Mesenchymal stem cell (in vitro differentiated cells and primary cell): Measurements from ENCODE around the gene PRKCA.

Experiments used
- DNase-seq: peaks from one replicate; pipeline ENCODE4 v3.0.0-alpha.2; 2013
- H2AFZ ChIP-seq: one replicate; pipeline ENCODE4 v1.6.1; 2013; ENCODE audit warnings: low read depth, mild to moderate bottlenecking, control low read depth, inconsistent platforms, low read length, moderate library complexity
- H2AK5ac ChIP-seq: 2 replicates; pipeline ENCODE4 v1.6.1; 2013; ENCODE audit warnings: low read length, moderate library complexity, mild to moderate bottlenecking, inconsistent platforms; ENCODE audit not compliant: severe bottlenecking
- H2BK120ac ChIP-seq: one replicate; pipeline ENCODE4 v1.6.1; 2013; ENCODE audit warnings: low read depth, mild to moderate bottlenecking, inconsistent platforms, low read length, moderate library complexity
- H2BK12ac ChIP-seq, 2 experiments: one replicate each; pipeline ENCODE4 v1.6.1; 2013; ENCODE audit warnings: inconsistent platforms in 2 of 2, low read length in 2 of 2, mild to moderate bottlenecking in 2 of 2, moderate library complexity in 2 of 2, control low read depth in 1 of 2
- H2BK15ac ChIP-seq: one replicate; pipeline ENCODE4 v1.6.1; 2013; ENCODE audit warnings: mild to moderate bottlenecking, low read depth, inconsistent platforms; ENCODE audit not compliant: poor library complexity, severe bottlenecking
- H2BK5ac ChIP-seq: 2 replicates; pipeline ENCODE4 v1.6.1; 2013; ENCODE audit warnings: low read depth, mild to moderate bottlenecking, low read length, control low read depth, inconsistent platforms; ENCODE audit not compliant: poor library complexity, severe bottlenecking
- H3K14ac ChIP-seq, 2 experiments: one replicate each; pipeline ENCODE4 v1.6.1; 2013; ENCODE audit warnings: inconsistent platforms in 2 of 2, low read length in 2 of 2, control low read depth in 1 of 2, mild to moderate bottlenecking in 1 of 2, moderate library complexity in 1 of 2
- H3K18ac ChIP-seq, 2 experiments: one replicate each; pipeline ENCODE4 v1.6.1; 2013; ENCODE audit warnings: inconsistent platforms in 2 of 2, low read length in 2 of 2, control low read depth in 1 of 2, low read depth in 1 of 2, mild to moderate bottlenecking in 1 of 2
- H3K23ac ChIP-seq, 2 experiments: one replicate each; pipeline ENCODE4 v1.6.1; 2013; ENCODE audit warnings: inconsistent platforms in 2 of 2, low read length in 2 of 2, mild to moderate bottlenecking in 2 of 2, moderate library complexity in 2 of 2, control low read depth in 1 of 2
- H3K27ac ChIP-seq: 2 replicates; pipeline ENCODE4 v1.5.1; 2013; ENCODE audit warnings: mild to moderate bottlenecking, moderate library complexity, low read length, control low read depth, inconsistent platforms; ENCODE audit not compliant: poor library complexity, severe bottlenecking
- H3K27me3 ChIP-seq, 2 experiments: 2 replicates each; pipeline versions ENCODE4 v1.6.1 to v1.7.0; 2013; ENCODE audit warnings: low read length in 2 of 2, mild to moderate bottlenecking in 2 of 2, moderate library complexity in 2 of 2, control low read depth in 1 of 2, inconsistent platforms in 1 of 2; ENCODE audit not compliant: control insufficient read depth in 1 of 2, insufficient read depth in 1 of 2
- H3K36me3 ChIP-seq, 2 experiments: 2 replicates each; pipeline versions ENCODE4 v1.6.1 to v1.7.0; 2013; ENCODE audit warnings: low read length in 2 of 2, control low read depth in 1 of 2, inconsistent platforms in 1 of 2, low read depth in 1 of 2, mild to moderate bottlenecking in 1 of 2; ENCODE audit not compliant: insufficient read depth in 2 of 2, control insufficient read depth in 1 of 2
- H3K4ac ChIP-seq, 2 experiments: one replicate each; pipeline ENCODE4 v1.6.1; 2013; ENCODE audit warnings: inconsistent platforms in 2 of 2, low read length in 2 of 2, mild to moderate bottlenecking in 2 of 2, moderate library complexity in 2 of 2, control low read depth in 1 of 2, low read depth in 1 of 2
- H3K4me1 ChIP-seq: 2 replicates; pipeline ENCODE4 v1.6.1; 2013; ENCODE audit warnings: low read depth, low read length, control low read depth; ENCODE audit not compliant: control insufficient read depth, insufficient read depth
- H3K4me2 ChIP-seq: 2 replicates; pipeline ENCODE4 v1.6.1; 2013; ENCODE audit warnings: low read length, mild to moderate bottlenecking, inconsistent platforms; ENCODE audit not compliant: poor library complexity, severe bottlenecking
- H3K4me3 ChIP-seq, 2 experiments: 2 replicates each; pipeline versions ENCODE4 v1.5.1 to v1.7.0; 2013; ENCODE audit warnings: low read length in 2 of 2, mild to moderate bottlenecking in 2 of 2, control low read depth in 1 of 2, low read depth in 1 of 2; ENCODE audit not compliant: insufficient read depth in 1 of 2
- H3K79me1 ChIP-seq: replicated peaks from 2 replicates; pipeline ENCODE4 v1.6.1; 2013; ENCODE audit warnings: mild to moderate bottlenecking, control low read depth, low read length, inconsistent platforms; ENCODE audit not compliant: poor library complexity, severe bottlenecking
- H3K9ac ChIP-seq: 2 replicates; pipeline ENCODE4 v1.7.0; 2013; ENCODE audit warnings: mild to moderate bottlenecking, low read length, moderate library complexity
- H3K9me3 ChIP-seq: 2 replicates; pipeline ENCODE4 v1.7.0; 2013; ENCODE audit warnings: mild to moderate bottlenecking, low read length; ENCODE audit not compliant: control insufficient read depth
- H4K8ac ChIP-seq: one replicate; pipeline ENCODE4 v1.6.1; 2013; ENCODE audit warnings: inconsistent platforms, mild to moderate bottlenecking, low read length, moderate library complexity
- H4K91ac ChIP-seq: one replicate; pipeline ENCODE4 v1.6.1; 2013; ENCODE audit warnings: mild to moderate bottlenecking, low read length, inconsistent platforms
- WGBS: methylation state at CpG from one replicate; pipeline ENCODE4 v1.1.7; 2013; ENCODE audit warnings: mixed read lengths; 5-methylcytosine and 5-hydroxymethylcytosine counted together

PRKCA gene

DNA sequence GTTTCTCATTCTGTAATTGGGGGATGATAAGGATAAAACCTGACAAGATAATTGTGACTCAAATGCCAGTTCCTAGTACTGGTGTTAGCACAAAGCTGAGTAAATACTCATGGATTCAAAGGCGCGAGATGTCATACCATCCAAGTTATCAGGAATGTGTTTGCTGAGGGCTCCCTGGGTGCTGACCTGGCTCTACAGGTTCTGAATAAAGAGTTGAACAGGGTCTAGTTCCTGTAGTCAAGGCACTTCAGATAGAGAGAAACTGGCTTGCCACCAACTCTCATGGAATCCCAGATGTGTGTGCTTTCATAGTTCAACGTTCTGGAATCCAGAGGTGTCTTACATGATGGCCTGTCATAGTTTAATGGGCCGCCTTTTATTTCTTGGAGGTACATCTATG, 141.6 kb downstream of the PRKCA start:
- H2BK120ac ChIP-seq: no peak overlapping the region
- peaks cover 43% of the 10 kb centered on the region for H3K79me1 ChIP-seq
- H3K27ac ChIP-seq: no peak overlapping the region
- no peak overlapping the region for H3K14ac ChIP-seq
- no peak overlapping the region for H2BK5ac ChIP-seq
- no peak overlapping the region for H2AFZ ChIP-seq
- no peak overlapping the region for H3K23ac ChIP-seq
- no peak overlapping the region for H2BK12ac ChIP-seq
- H2BK15ac ChIP-seq: no peak overlapping the region
- no peak overlapping the region for H2AK5ac ChIP-seq
- H3K27me3 ChIP-seq: no peaks in the 10 kb centered on the region
- 96% methylated on average over 4 of the region's 4 CpGs for WGBS
- no peak overlapping the region for H3K4me3 ChIP-seq
- H3K18ac ChIP-seq: no peak overlapping the region
- H3K4me2 ChIP-seq: no peak overlapping the region
- peaks cover 0 to 3% of the 10 kb centered on the region in 2 experiments for H3K36me3 ChIP-seq
- H4K91ac ChIP-seq: no peak overlapping the region
- H4K8ac ChIP-seq: no peak overlapping the region
- H3K4ac ChIP-seq: no peak overlapping the region
- DNase-seq: no peak
- peaks cover 14% of the 10 kb centered on the region for H3K9me3 ChIP-seq
- no peak overlapping the region for H3K9ac ChIP-seq
- H3K4me1 ChIP-seq: peaks cover 2% of the 10 kb centered on the region

DNA sequence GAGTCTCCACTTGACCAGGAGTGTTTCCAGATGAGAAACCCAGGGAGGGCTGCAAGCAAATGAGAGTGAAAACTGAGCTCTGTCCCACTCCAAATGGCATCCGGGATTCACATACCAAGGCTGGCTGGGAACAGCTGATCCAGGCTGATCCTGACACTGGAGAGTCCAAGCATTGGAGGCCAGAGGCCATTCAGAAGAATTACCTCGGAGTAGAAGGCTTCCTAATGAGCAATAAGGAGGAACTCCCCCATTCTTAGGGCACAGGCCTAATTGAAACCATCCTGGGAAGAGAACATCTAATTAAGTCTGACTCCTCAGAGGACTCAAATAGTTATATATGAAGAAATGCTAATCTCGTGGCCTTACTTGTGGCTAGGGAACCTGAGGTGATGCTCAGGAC, 142.8 kb downstream of the PRKCA start:
- H3K79me1 ChIP-seq: peaks cover 40% of the 10 kb centered on the region
- H3K36me3 ChIP-seq: peaks cover 0 to 3% of the 10 kb centered on the region in 2 experiments
- WGBS: 90% methylated on average over 3 of the region's 3 CpGs
- no peak overlapping the region for H3K4me2 ChIP-seq
- no peak overlapping the region for H3K18ac ChIP-seq
- H3K4me1 ChIP-seq: peaks cover 8% of the 10 kb centered on the region
- H2BK120ac ChIP-seq: no peak overlapping the region
- H2AK5ac ChIP-seq: no peak overlapping the region
- no peak overlapping the region for H2BK5ac ChIP-seq
- H2BK15ac ChIP-seq: no peak overlapping the region
- no peak overlapping the region for H3K4ac ChIP-seq
- H3K9me3 ChIP-seq: peaks cover 14% of the 10 kb centered on the region
- H3K4me3 ChIP-seq: peak overlapping the region in 1 of 2 experiments; percentile 20
- H4K8ac ChIP-seq: no peak overlapping the region
- H3K27me3 ChIP-seq: no peaks in the 10 kb centered on the region
- H3K27ac ChIP-seq: no peak overlapping the region
- no peak overlapping the region for H3K9ac ChIP-seq
- no peak overlapping the region for H3K23ac ChIP-seq
- no peak overlapping the region for H2BK12ac ChIP-seq
- H2AFZ ChIP-seq: no peak overlapping the region
- peak; percentile 24 for DNase-seq
- no peak overlapping the region for H3K14ac ChIP-seq
- no peak overlapping the region for H4K91ac ChIP-seq

DNA sequence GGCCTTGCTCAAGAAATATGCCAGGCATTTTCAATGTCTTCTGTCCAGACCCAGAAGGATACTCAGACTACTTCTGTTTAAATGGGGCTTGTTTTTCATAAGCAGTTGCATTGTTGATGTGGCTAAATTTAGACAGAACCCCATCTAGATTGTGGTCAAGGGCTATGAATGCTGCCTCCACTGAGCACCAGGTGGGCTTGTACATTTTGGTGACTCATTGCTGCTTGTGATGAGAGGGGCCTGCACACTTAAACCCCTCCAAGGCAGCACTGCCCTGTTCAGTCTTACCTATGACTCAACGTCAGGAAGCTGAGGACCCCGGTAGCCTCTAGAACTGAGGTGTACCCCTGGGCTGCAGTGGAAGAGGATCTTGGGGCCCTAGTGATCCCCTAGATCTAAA, 144.0 kb downstream of the PRKCA start:
- Histone ChIP-seq H3K27ac (no peak overlapping the region), H3K4me1 (peaks cover 11% of the 10 kb centered on the region), H3K27me3 (no peaks in the 10 kb centered on the region), H2BK5ac (no peak overlapping the region), H3K23ac (no peak overlapping the region), H3K9ac (no peak overlapping the region), H4K91ac (no peak overlapping the region), H2BK15ac (no peak overlapping the region), H3K9me3 (peaks cover 14% of the 10 kb centered on the region), H3K79me1 (peaks cover 33% of the 10 kb centered on the region), H3K4me2 (no peak overlapping the region), H3K4ac (no peak overlapping the region), H2BK12ac (no peak overlapping the region), H2BK120ac (no peak overlapping the region), H4K8ac (no peak overlapping the region), H3K4me3 (no peak overlapping the region), H3K14ac (no peak overlapping the region), H2AK5ac (no peak overlapping the region), H2AFZ (no peak overlapping the region), H3K36me3 (peaks cover 0 to 3% of the 10 kb centered on the region in 2 experiments), H3K18ac (no peak overlapping the region)
- DNase-seq: peak; percentile 24
- 70% methylated on average over 2 of the region's 2 CpGs for WGBS

DNA sequence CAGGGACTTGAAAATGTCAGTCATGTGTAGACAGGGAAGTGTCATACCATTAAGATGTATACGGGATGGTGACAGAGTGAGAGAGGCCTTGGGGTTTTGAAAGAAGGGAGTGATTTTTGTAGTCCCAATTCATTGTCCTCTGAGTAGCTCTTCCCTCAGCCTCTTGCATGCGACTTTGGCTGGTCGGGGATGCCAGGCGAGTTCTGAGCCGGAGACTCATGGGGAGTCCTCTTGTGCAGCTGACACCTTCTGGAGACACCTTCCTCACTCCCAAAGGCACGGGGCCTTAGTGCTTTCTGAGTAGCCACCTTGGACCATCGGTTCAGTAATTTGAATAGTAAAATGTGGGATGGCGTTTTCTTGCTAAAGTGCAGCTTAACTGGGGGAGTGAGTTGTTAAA, 144.7 kb downstream of the PRKCA start:
- H3K4me2 ChIP-seq: no peak overlapping the region
- H2BK12ac ChIP-seq: peak overlapping the region in 1 of 2 experiments; percentile 15
- no peak overlapping the region for H3K4ac ChIP-seq
- H3K14ac ChIP-seq: no peak overlapping the region
- no peak overlapping the region for H3K18ac ChIP-seq
- H2AFZ ChIP-seq: no peak overlapping the region
- no peak overlapping the region for H3K27ac ChIP-seq
- no peaks in the 10 kb centered on the region for H3K27me3 ChIP-seq
- DNase-seq: no peak
- H3K4me3 ChIP-seq: no peak overlapping the region
- H4K91ac ChIP-seq: no peak overlapping the region
- H3K9ac ChIP-seq: no peak overlapping the region
- H2BK15ac ChIP-seq: no peak overlapping the region
- peaks cover 14% of the 10 kb centered on the region for H3K9me3 ChIP-seq
- 96% methylated on average over 7 of the region's 8 CpGs for WGBS
- H3K36me3 ChIP-seq: peaks cover 0 to 3% of the 10 kb centered on the region in 2 experiments
- H3K4me1 ChIP-seq: peaks cover 13% of the 10 kb centered on the region
- H2BK5ac ChIP-seq: no peak overlapping the region
- no peak overlapping the region for H2AK5ac ChIP-seq
- H3K79me1 ChIP-seq: peaks cover 39% of the 10 kb centered on the region
- H2BK120ac ChIP-seq: no peak overlapping the region
- no peak overlapping the region for H4K8ac ChIP-seq
- H3K23ac ChIP-seq: no peak overlapping the region
